ENCODE measurements around the gene VSIG10L2.

DNA sequence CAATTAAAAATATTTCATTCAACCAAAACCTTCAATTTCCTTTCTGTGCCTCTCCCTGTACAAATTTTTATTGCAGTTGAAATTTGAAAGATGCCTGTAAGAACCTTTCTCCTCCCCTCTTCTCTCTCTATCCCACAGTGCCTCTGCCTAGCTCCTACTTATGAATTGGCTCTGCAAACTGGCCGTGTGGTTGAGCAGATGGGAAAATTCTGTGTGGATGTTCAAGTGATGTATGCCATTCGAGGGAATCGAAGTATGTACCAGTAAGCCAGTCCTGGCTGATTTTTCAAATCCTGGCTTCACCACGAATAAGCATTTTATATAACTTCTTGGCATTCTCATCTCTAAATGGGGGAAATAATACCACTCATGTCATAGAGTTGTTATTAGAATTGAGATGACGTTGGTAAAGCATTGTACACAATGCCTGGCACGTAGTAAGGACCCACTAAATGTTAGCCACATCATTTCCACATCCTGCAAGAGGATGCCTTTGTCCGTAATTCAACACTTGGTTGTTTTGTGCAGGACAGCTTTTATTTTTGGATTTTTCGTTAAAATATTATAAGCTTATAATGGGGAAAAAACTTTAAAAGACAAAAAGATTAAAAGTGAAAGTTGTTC is 35.5 kb upstream of the VSIG10L2 start:
- TF ChIP-seq POLR2A (IDR thresholded peaks at IDR 0.05), result no peak
- TF ChIP-seq, protein P1, sequence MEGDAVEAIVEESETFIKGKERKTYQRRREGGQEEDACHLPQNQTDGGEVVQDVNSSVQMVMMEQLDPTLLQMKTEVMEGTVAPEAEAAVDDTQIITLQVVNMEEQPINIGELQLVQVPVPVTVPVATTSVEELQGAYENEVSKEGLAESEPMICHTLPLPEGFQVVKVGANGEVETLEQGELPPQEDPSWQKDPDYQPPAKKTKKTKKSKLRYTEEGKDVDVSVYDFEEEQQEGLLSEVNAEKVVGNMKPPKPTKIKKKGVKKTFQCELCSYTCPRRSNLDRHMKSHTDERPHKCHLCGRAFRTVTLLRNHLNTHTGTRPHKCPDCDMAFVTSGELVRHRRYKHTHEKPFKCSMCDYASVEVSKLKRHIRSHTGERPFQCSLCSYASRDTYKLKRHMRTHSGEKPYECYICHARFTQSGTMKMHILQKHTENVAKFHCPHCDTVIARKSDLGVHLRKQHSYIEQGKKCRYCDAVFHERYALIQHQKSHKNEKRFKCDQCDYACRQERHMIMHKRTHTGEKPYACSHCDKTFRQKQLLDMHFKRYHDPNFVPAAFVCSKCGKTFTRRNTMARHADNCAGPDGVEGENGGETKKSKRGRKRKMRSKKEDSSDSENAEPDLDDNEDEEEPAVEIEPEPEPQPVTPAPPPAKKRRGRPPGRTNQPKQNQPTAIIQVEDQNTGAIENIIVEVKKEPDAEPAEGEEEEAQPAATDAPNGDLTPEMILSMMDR (IDR thresholded peaks at IDR 0.05), result no peak
